Tongue (tissue), 2 donors: ENCODE results near the gene RANBP1. TPM values are rescaled to one million over a fixed set of nuclear protein-coding genes. Genes with fewer than 3 reads are reported as not detected.

Experiments
- DNase-seq: peaks from one replicate; pipeline ENCODE4 v3.0.0-alpha.2; 2015
- total RNA-seq: library from RNA; depleted of rRNA; stranded (reverse); fragments of >200 nt; gene quantifications from one replicate; pipeline ENCODE4 v1.2.3, GENCODE V29; 2014

The RANBP1 gene
- total RNA-seq, 1 donor from 2014 or later, result 196 TPM

- no peak for DNase-seq
Measured at GRCh38 chr22:20108757-20109230, 7.1 kb upstream of the RANBP1 start.

- no peak for DNase-seq
Measured at GRCh38 chr22:20109411-20110358, 6.2 kb upstream of the RANBP1 start.

- DNase-seq, result no peak
Measured at GRCh38 chr22:20110359-20110985, 5.4 kb upstream of the RANBP1 start.

GRCh38 chr22:20111045-20111688 is 4.7 kb upstream of the RANBP1 start:
- no peak for DNase-seq

- no peak for DNase-seq
Measured at GRCh38 chr22:20111689-20112622, 3.9 kb upstream of the RANBP1 start.

- no peak for DNase-seq
Measured at GRCh38 chr22:20112623-20113511, 3.0 kb upstream of the RANBP1 start.

- no peak for DNase-seq
Measured at GRCh38 chr22:20113551-20114310, 2.2 kb upstream of the RANBP1 start.

- DNase-seq, result no peak
Measured at GRCh38 chr22:20114506-20115475, 1.1 kb upstream of the RANBP1 start.

GRCh38 chr22:20116376-20116950 is 559 bp downstream of the RANBP1 start:
- no peak for DNase-seq

GRCh38 chr22:20116951-20117632 is 1.2 kb downstream of the RANBP1 start, which contains the start of gene TRMT2A:
Gene TRMT2A (minus strand): TSS chr22:20117226. CDS start chr22:20116906, 320 bp downstream.
- peak; percentile 99 for DNase-seq

- no peak for DNase-seq
Measured at GRCh38 chr22:20117633-20118299, 1.9 kb downstream of the RANBP1 start.

- DNase-seq, result no peak
Measured at GRCh38 chr22:20118300-20119020, 2.6 kb downstream of the RANBP1 start.

- no peak for DNase-seq
Measured at GRCh38 chr22:20121856-20122415, 6.0 kb downstream of the RANBP1 start.

- no peak for DNase-seq
Measured at GRCh38 chr22:20123366-20124082, 7.6 kb downstream of the RANBP1 start.
